Loucy (cell line): Measurements from ENCODE around the gene TMEM117.

Experiments used
- CTCF ChIP-seq: fragments of 200-600 bp; sonication (generic); conservative IDR thresholded peaks from 2 replicates; pipeline ENCODE4 v1.5.1; 2014; ENCODE audit warnings: mild to moderate bottlenecking, antibody characterized with exemption, low read length
- EZH2phosphoT487 ChIP-seq: fragments of 200-600 bp; IDR thresholded peaks from 2 replicates; pipeline ENCODE4 v1.6.1; 2018; ENCODE audit warnings: antibody characterized with exemption, mild to moderate bottlenecking, moderate library complexity, borderline replicate concordance

GRCh38 chr12:44003721-44004120, 167.8 kb downstream of the TMEM117 start:
- TF ChIP-seq CTCF = no peak
- TF ChIP-seq EZH2phosphoT487 = no peak
